ENCODE measurements around the gene PLCB2.

Gene PLCB2

DNA sequence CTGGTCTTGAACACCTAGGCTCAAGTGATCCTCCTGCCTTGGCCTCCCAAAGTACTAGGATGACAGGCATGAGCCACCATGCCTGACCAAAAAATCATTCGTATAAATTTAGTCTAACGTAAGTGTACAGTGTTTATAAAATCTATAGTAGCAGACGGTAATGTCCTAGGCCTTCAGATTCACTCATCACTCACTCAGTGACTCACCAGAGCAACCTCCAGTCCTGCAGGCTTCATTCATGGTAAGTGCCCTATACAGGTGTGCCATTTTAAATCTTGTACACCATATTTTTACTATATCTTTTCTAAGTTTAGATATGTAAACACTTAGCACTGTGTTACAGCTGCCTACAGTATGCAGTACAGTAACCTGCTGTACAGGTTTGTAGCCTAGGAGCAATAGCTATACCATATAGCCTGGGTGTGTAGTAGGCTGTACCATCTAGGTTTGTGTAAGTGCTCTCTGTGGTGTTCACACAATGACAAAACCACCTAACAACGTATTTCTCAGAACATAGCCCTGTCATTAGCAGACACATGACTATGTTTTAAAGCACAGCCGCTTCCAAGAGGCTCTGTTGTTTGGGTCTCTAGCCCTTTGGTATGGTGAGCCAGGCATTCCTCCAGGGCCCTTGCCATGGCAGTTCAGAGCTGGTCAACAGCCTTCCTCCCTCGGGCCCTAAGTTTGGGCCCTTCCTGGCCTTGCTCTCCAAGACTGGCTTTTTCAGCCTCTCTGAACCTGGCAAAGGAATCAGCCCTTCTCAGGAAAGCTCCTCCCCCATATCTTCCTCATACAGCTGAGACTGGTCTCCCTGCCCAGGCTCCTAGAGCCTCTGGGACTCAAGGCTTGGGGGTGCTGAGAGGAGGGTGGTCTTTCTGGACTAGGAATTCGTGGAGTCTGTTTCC, 34.9 kb upstream of the PLCB2 start:
- DNase-seq (ENCODE audit: low read depth, low spot score): no peak

DNA sequence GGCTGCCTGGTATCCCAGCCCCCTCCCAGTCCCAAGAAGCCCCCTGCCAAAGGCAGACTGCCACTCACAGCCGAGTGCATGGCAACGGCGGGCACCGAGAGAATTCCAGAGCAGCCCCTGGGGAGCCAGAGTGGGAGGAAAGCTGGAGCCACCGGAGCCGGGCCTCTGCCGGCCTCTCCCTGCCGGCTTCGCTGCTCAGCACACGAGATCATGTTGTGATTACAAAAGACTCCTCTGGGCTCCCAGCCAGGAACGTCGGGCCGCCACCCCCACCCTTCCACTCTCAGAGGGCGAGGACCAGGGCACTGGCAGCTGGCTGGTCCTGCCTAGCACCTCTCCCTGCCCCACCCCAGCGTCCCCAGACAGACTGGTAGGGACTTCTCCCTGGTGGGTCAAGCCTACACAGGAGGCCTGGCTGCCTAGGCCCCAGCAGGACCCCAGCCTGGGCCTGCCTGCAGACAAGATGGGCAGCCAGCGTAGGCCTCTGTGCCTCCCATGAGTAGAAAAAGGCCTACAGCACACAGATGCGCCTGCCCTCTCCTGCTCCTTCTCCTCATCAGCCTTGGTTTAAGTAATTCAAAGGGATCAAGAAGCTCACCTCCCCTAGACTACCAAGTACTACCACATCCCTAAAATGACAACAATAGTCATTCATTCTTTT, 33.1 kb upstream of the PLCB2 start, which contains the start of gene CCDC9B:
Gene CCDC9B, minus strand, starts transcription at position 200 of the 661 bp plus-strand sequence. Its CDS starts 120 bp downstream, at position 80.
- DNase-seq (ENCODE audit: low read depth, low spot score): no peak
- H3K4me3 ChIP-seq (ENCODE audit: low read length): no peak within 1 kb of the TSS

More for the DNA sequence above, 34.9 kb upstream of the PLCB2 start:
- H3K4me3 ChIP-seq (ENCODE audit: low read length): no peak overlapping the region

DNA sequence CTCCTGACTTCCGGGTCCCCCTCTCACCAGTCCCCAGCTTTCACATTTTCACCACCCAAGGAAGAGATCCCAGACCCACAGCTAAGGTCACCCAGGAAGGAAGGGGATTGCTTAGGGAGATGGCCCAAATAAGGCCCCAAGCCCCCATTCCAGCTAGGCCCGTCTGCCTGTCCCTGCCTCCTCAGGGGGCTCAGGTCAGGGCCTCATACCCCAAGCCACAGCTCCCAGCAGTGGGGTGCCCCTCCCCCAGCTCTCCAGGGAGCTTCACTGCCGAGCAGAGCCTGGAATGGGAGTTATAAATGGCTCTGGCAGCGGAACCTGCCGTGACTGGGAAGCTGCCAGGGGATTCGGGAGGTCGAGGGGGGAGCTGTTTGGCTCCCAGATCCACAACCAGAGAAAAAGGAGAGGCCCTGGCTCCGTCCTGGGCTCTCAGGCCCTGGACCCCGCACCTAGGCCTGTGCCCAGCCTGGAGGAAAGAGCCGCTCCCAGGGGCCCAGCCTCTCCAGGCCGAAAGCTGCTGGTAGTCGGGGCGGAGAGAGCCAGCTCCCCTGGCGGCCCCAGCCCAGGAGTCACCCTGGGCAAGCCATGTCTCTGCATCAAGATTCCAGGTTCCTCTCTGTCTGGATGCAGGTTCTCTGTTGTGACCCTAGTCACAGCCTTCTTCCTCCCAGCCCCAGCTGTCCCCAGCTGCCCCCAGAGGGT, 32.5 kb upstream of the PLCB2 start:
- no peak overlapping the region for H3K4me3 ChIP-seq (ENCODE audit: low read length)
- DNase-seq (ENCODE audit: low read depth, low spot score): no peak

DNA sequence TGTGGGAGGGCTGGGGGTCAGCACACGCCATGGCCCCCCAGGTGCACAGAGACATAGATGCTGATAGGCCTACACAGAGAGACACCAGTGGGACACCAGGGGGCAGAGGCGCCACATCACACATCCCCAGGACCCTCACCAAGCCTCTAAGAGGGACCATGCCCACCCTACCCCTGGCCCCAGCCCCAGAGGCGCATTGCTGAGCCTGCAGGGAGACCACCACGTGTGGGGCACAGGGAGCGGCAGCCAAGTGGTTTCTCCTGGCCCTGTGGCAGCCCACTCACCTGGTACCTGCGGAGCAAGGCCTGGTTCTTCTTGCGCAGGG, 31.8 kb upstream of the PLCB2 start:
- no peak for DNase-seq (ENCODE audit: low read depth, low spot score)
- no peak overlapping the region for H3K4me3 ChIP-seq (ENCODE audit: low read length)

DNA sequence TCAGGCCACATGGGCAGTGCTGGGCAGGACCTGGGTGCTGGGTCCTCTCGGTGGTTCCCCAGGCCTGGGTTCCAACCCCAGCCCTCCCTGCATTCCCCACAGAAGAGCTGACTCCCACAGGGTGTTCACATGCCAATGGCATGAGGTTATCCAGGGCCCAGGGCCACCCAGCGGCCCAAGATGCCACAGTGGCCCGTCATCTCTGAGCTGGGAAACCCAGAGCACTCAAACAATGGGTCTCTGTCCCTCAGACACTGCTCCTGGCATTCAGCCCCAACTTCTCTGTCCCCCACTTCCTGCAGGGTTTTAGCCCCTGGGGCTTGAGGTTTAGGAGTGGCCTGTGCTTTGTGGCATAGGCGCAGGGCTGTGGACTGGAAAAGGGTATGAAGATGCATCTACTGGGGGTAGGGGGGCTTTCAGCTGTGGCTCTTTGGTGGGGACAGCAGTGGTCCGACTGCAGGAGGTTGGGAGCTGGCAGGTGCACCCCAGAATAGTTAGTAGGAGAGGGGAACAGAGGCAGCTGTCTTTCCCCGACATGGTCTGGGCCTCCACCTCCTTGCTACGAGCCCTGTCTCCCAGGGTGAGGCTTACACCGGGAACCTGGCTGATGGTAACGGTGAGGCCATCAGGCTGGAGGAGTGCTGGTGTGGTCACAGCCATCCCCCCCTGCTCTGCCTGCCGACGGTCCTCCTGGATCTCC, 31.3 kb upstream of the PLCB2 start:
- no peak for DNase-seq (ENCODE audit: low read depth, low spot score)
- H3K4me3 ChIP-seq (ENCODE audit: low read length): no peak overlapping the region

DNA sequence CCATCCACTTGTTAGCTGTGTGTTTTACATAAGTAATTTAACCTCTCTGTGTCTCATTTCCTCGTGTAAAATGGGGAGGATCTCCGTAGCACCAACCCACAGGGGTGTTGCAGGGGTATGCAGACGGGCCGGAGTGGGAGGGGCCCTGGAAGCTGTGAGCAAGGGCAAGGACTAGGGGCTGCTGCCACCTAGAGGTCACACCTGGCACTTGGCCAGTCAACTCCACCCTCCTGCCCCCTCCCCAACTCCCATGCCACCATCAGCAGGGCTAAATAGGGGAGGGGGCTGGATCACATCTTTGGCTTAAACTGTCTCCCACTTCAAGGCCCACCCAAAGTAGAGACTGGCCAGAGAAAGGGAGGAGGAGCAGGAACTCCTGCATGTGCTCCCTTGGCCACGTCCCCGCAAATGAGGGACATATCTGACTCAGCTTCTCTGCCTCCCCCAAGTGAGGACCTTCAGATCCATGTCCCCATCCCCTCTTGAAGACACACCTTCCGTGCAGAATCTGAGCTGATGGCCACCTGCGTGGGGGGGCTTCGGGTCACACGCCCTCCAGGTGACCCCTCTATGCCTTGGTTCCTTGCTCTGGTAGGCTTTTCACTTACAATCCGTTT, 30.4 kb upstream of the PLCB2 start:
- H3K4me3 ChIP-seq (ENCODE audit: low read length): no peak overlapping the region
- DNase-seq (ENCODE audit: low read depth, low spot score): peak; percentile 73

DNA sequence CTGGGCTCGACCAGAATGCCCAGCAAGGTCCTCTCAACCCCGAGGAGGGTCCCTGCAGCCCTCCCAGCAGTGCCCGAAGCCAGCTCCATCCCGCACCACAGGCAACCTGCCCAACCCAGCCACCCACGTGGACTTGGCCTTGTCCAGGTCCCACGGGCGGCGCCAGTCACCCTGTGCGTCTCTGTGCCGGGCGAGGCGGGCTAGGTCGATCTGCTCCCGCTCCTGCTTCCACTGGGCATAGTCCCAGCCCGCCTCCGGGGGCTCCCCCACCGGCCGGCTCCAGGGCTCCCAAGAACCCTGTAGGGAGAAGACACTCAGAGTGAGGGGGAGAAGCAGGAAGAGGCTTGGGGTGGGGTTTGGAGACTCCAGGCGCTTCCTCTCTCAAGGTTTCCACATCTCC, 29.9 kb upstream of the PLCB2 start:
- no peak overlapping the region for H3K4me3 ChIP-seq (ENCODE audit: low read length)
- no peak for DNase-seq (ENCODE audit: low read depth, low spot score)

DNA sequence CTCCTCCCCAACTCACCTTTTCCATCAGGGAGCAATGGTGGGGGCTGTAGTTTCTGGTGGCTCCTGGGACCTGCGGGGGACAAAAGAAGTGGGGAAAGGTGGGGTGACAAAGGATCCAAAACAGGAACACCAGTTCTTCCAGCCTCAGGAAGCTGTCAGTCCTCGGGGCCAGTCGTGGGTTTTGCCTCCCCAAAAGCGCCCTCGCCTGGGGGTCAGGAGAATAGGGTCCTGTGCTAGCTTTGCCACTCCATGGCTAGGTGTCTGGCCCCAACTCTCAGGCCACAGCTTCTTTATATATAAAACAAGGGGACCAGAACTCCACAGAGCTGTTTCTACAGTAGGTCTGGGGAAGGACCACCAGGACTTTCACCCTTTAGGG, 29.0 kb upstream of the PLCB2 start:
- no peak overlapping the region for H3K4me3 ChIP-seq (ENCODE audit: low read length)
- no peak for DNase-seq (ENCODE audit: low read depth, low spot score)

DNA sequence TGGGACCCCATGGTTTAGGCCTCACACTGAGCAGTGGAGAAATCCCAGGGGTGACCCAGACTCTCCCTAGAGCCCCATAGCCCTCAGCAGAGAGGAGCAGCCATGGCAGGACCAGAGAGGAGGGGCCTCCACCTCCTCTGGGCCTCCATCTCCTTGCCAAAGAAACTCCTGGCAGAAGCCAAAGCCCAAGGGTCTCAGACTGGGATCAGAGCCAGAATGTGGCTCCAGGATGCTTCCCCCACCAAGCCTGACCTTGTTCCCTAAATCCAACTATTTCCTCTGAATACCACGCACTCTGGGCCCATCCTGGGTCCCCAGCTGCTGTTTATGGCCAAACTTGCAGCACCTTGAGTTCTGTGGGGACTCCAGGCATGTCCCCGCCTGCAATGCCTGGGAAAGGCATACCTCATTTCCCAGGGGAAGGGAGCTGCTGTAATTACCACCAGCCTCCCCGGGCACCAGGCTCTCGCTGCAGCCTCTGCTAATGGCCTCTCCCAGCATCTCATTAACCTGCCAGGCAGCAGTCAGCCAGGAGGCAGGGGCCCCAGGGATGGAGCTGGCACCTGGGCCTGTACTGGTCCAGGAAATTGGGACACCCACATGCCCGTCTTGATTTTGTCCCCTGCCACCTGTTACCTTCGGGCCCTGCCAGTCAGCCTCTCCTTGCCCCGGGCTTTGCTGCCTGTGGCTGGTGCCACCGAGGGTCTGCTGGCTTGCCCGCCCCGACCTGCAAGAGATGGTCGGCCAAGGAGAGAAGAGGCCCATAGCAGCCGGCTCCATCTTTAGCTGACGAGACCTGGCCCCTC, 28.4 kb upstream of the PLCB2 start:
- DNase-seq (ENCODE audit: low read depth, low spot score): no peak
- no peak overlapping the region for H3K4me3 ChIP-seq (ENCODE audit: low read length)

DNA sequence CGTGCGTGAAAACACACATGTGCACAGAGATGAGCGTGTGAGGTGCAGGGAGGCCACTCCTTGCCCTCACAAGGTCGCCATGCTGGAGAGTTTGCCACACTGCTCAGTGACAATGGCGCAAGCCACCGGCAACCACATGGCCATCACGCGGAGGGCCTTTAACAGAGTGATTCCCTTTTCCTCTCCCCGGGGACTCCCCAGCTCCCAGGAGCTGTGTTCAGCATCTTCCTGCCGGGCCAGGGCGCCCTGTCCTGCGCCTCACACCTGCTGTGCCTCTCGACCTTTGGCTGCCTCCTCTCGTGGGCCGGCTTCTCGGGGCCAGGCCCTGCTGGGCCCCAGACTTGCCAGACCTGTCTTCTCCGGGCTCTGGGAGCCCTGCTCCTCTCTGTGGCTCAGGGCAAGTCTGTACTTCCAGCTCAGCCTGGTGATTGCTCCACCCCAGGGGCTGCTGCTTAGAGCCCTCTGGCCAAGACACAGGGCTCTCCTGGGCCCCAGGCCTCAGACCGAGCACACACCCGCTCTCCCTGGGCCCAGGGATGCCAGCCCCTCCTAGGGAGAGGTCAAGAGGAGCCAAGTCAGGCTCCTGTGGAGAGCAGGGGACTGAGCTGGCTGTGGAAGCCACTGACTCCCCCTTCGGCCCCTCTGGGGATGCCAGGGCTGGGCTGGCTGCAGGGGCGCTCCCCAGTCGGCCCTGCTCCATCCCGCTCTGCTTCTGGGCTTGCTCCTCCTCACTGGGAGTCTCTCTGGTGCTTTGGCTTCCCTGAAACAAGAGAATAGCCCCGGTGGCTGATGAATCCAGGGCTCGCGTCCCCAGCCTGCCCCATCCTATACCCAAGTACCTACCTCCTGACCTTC, 27.4 kb upstream of the PLCB2 start:
- DNase-seq (ENCODE audit: low read depth, low spot score): no peak
- no peak overlapping the region for H3K4me3 ChIP-seq (ENCODE audit: low read length)

DNA sequence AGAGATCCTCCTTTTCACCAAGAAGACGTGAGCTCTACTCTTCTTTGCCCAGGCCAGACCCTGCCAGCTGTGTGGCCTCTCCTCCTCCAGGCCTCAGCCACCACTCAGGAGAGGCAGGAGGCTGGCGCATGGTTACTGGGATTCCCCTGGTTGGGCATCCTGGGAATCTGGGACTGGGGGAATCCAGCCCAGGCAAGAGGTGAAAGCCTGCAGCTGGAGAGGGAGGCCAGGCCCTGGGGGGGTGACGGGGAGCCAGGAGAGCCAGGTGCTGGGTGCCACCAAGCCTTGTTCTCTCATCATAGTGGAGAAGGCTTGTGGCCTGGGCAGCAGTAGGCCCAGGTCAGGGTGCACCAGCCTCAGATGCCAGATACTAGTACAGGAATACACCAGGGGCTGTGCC, 26.8 kb upstream of the PLCB2 start:
- no peak overlapping the region for H3K4me3 ChIP-seq (ENCODE audit: low read length)
- DNase-seq (ENCODE audit: low read depth, low spot score): no peak

DNA sequence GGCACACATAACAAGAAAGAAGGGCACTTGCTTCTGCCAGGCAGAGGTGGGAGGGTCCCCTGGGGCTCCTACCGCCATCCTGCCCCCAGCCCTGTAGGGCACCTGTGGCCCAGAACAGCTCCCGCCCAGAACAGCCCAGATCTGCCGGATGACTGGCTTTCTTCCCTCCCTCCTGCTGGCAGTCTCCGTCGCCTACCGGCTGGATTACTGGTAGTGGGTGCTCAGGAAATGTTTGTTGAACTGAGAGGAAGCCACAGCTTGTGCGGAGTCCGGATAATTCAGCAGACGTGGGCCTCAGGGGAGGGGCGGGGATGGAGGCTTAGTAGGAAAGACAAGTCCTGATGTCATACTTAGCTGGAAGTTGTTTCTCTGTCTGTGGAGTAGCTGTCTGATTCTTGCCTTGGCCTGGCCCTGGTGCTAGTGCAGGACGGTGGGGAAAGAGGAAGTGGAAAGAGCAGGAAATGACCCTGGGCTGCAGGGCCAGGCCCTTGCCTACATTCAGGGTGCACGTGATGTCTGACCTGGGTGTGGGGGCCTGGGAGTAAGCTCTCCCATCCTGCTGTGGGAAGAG, 26.3 kb upstream of the PLCB2 start:
- no peak overlapping the region for H3K4me3 ChIP-seq (ENCODE audit: low read length)
- DNase-seq (ENCODE audit: low read depth, low spot score): no peak

DNA sequence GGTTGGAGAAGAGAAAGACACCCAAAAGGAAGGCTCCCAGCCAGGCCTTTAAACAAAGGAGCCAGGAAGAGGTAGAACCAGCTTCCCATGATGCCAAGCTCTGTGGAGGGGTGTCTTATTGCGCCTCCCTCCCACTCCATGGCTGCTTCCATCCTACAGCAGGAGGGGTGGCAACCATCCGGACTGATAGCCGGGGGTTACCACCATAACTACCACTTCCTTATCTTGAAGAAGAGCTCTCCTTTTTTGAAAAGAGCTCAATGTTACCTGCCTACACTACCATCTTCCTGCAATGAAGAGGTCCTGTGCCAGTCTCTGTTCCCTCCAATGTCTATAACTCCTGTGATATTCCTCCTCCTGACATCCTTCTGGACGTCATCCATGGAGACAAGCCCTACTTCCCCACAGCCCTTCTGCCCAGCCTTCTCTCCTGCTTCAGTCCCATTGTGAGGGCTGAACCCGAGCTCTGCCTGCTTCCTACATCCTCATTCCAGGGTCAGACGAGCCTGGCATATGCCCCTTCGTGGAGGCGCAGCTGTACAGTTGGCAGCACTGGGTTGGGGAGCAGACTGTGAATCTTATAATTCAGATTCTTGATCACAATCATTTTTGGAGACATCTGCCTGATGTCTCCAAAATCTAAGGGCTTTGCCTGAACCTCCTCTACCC, 24.5 kb upstream of the PLCB2 start:
- H3K4me3 ChIP-seq (ENCODE audit: low read length): no peak overlapping the region
- no peak for DNase-seq (ENCODE audit: low read depth, low spot score)

DNA sequence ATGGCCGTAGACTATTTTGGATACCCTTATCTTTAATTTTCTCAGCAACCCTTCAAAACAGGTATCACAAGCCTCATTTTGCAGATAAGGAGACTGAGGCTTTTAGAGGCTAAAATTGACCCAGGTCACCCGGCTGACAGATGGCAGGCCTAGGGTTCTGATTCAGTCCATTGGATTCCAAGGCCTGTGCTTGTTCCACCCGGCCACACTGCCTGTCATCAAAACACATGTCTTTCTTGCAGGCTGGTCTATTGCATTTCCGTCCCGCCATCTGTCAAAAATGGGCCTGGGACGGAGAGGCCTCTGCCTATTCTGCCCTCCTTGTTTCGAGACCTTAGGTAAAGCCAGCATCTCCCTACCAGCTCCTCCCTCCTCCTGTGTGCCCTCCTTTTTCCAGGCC, 23.9 kb upstream of the PLCB2 start:
- no peak overlapping the region for H3K4me3 ChIP-seq (ENCODE audit: low read length)
- DNase-seq (ENCODE audit: low read depth, low spot score): no peak

DNA sequence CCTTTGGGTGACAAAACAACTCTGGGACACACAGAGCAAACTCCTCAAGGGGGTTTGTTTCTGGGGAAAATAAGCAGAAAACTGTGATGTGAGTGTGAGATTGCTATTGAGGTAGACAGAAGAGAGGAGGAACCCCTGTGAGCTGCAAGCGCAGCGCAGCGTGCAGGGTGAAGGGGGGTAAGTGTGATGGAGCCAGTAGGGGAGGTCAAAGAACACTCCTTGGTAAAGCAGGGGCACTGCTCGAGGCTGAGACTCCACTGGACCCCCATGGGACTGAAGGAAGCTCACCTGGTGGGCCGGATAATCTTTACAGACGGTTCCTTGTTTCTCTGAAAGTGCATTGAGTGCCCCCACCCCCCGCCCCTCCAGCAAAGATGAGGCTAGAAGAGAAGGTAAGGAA, 23.3 kb upstream of the PLCB2 start:
- no peak overlapping the region for H3K4me3 ChIP-seq (ENCODE audit: low read length)
- DNase-seq (ENCODE audit: low read depth, low spot score): no peak

DNA sequence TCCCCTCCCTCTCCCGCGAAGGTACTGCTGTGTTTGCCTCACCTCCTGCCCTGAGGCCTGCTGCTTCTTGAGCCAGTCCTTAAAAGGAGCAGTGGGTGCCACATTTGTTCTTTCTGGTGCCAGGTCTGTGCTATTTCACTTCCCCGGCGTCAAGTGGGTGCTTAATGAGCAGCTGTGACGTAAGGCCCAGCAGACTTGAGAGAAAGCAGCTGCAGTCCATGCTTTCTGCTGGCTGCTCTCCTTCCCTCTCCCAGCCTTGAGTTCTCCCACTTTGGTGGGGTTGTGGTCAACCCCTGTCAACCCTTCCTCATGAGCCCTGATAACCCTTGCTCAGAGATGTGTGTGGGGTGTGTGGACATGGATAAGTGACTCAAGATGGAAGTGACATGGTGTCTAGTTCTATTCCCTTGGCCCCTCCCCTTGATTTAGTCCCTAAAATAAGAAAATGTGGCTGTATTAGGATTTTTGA, 22.7 kb upstream of the PLCB2 start:
- H3K4me3 ChIP-seq (ENCODE audit: low read length): no peak overlapping the region
- no peak for DNase-seq (ENCODE audit: low read depth, low spot score)

DNA sequence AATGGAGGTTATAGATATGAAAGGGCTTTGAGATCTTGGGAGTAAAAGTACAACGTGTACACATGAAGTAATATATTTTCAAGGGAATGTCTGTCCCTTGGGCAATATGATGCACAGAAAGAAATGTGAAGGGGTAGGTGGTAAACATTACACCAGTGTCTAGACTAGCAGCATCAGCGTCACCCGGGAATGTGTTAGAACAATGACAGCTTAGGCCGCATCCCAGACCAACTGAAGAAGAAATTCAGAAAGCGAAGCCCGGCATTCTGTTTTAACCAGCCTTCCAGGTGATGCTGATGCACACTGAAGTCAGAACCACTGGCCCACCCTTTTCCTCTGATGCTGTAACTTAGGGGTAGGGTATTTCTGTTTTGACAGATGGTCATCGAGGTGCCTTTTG, 22.1 kb upstream of the PLCB2 start:
- no peak overlapping the region for H3K4me3 ChIP-seq (ENCODE audit: low read length)
- no peak for DNase-seq (ENCODE audit: low read depth, low spot score)
